ENCODE results near the gene CROT.

- no peak for TF ChIP-seq CTCF (IDR thresholded peaks at IDR 0.05)
- no peak for TF ChIP-seq POLR2A (IDR thresholded peaks at IDR 0.05)
These were observed 67.6 kb downstream of the CROT start for GRCh38 chr7:87413029-87413428.

Data from ovary (tissue), 3 donors.